Peyer's patch (tissue), 4 donors: Measurements from ENCODE around the gene SSPN. TPM values are rescaled to one million over a fixed set of nuclear protein-coding genes. Genes with fewer than 3 reads are reported as not detected.

ENCODE experiments used
- DNase-seq, 3 donors: peaks; one replicate each; pipeline ENCODE4 v3.0.0-alpha.2; 2017 to 2019
- H3K27ac ChIP-seq, 4 donors: fragments of 200-600 bp; sonication (generic); one replicate each; pipeline ENCODE4 v1.5.1; 2016 to 2019
- H3K27me3 ChIP-seq, 2 donors: fragments of 200-600 bp; sonication (generic); one replicate each; pipeline ENCODE4 v1.5.1; 2019
- H3K36me3 ChIP-seq, 3 donors: fragments of 200-600 bp; sonication (generic); one replicate each; pipeline ENCODE4 v1.5.1; 2016 to 2019
- H3K4me1 ChIP-seq, 4 donors: fragments of 200-600 bp; sonication (generic); one replicate each; pipeline ENCODE4 v1.5.1; 2016 to 2019
- H3K4me3 ChIP-seq, 4 donors: fragments of 200-600 bp; sonication (generic); 1 replicate in 3 of 4; 2 replicates in 1 of 4; pipeline ENCODE4 v1.5.1; 2016 to 2019; ENCODE audit warnings: mild to moderate bottlenecking in 1 of 4
- H3K9me3 ChIP-seq, 4 donors: fragments of 200-600 bp; sonication (generic); one replicate each; pipeline ENCODE4 v1.5.1; 2016 to 2019; ENCODE audit warnings: mild to moderate bottlenecking in 1 of 4
- POLR2A ChIP-seq, 2 donors: fragments of 450-650 bp; IDR thresholded peaks; one replicate each; pipeline ENCODE4 v1.5.1; 2017; ENCODE audit warnings: antibody characterized with exemption in 2 of 2, mild to moderate bottlenecking in 2 of 2, moderate library complexity in 2 of 2
- total RNA-seq, 4 donors: library from RNA; depleted of rRNA; stranded (reverse); fragments of >200 nt; gene quantifications; one replicate each; pipeline ENCODE4 v1.1.0, GENCODE V29; 2016
- TF ChIP-seq, protein P1 (sequence below), 6 experiments: fragments of 450-650 bp in 4 of 6; fragments of 200-600 bp in 2 of 6; sonication (generic) in 1 of 6; IDR thresholded peaks; one replicate each; pipeline ENCODE4 v1.5.1; 2017 to 2019; ENCODE audit warnings: antibody characterized with exemption in 6 of 6, mild to moderate bottlenecking in 3 of 6, moderate library complexity in 1 of 6

The SSPN gene
- total RNA-seq, 4 donors from 2014 or later: 3.0 to 10.9 (median 6.5) TPM

DNA sequence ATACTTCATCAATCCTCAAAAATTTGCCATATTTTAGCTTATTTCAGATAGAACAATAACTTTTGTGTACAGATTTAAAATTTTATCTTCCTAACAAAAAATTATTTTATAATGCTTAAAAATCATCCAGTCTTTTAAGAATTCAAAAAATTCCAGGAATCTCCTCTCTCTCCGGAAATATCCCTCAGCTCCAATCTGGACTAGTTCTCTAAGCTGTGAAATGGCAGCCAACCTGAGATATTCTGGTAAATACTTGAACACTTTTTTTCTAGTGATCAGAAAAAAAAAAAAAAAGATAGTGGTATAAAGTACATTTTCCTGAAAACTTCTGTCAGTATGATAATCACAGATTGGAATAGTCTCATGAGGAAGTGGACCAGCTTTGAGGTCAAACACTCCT, 57.6 kb downstream of the SSPN start:
- no peak for TF ChIP-seq POLR2A (IDR thresholded peaks at IDR 0.05)
- TF ChIP-seq, protein P1, sequence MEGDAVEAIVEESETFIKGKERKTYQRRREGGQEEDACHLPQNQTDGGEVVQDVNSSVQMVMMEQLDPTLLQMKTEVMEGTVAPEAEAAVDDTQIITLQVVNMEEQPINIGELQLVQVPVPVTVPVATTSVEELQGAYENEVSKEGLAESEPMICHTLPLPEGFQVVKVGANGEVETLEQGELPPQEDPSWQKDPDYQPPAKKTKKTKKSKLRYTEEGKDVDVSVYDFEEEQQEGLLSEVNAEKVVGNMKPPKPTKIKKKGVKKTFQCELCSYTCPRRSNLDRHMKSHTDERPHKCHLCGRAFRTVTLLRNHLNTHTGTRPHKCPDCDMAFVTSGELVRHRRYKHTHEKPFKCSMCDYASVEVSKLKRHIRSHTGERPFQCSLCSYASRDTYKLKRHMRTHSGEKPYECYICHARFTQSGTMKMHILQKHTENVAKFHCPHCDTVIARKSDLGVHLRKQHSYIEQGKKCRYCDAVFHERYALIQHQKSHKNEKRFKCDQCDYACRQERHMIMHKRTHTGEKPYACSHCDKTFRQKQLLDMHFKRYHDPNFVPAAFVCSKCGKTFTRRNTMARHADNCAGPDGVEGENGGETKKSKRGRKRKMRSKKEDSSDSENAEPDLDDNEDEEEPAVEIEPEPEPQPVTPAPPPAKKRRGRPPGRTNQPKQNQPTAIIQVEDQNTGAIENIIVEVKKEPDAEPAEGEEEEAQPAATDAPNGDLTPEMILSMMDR (IDR thresholded peaks at IDR 0.05): no peak

DNA sequence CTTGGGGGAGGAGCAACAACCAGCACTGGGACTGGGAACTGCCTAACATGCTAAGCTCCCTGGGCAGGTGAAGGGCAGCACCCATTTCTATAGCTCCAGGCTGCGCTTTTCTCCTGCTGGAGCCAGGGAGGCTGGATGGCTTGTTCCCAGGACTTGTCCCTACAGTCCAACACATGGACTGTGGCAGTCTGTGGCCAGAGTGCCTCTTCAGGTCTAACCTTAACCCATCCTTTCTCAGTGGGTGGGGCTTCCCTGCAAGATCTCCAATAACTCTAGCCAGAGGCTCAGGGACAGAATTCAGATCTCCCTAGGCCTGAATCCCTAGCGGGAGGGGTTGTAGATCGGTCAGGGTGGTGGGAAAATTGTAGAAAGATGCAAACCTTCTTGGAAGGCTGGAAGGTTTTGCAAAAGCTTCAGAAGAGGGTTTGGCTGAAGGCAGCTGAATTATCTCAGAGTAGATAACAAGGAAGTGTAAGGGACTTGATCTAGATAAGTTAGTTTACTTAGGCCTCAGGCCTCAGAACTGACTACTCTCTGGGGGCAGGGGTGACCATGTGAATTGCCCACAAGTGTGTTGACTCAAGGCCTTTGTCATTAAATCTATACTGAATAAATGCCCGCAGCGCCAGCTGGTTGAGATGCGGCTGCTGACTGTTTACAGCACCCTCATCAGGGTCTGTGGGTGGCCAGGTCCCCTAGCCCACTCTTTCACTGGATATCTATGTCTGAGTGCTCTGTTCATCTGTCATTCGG, 60.7 kb downstream of the SSPN start:
- H3K4me1 ChIP-seq: no peaks in the 10 kb centered on the region
- TF ChIP-seq, protein P1 (IDR thresholded peaks at IDR 0.05): no peak
- H3K4me3 ChIP-seq: no peak overlapping the region
- H3K27me3 ChIP-seq: no peaks in the 10 kb centered on the region
- H3K36me3 ChIP-seq: no peaks in the 10 kb centered on the region
- peaks cover 0 to 8% (median 2%) of the 10 kb centered on the region in 4 donors for H3K9me3 ChIP-seq
- no peak overlapping the region for H3K27ac ChIP-seq
- no peak for DNase-seq

More for the DNA sequence above, 57.6 kb downstream of the SSPN start:
- Histone ChIP-seq H3K36me3 (no peaks in the 10 kb centered on the region), H3K4me1 (no peaks in the 10 kb centered on the region), H3K27me3 (no peaks in the 10 kb centered on the region), H3K9me3 (peaks cover 0 to 8% (median 2%) of the 10 kb centered on the region in 4 donors), H3K27ac (no peak overlapping the region), H3K4me3 (no peak overlapping the region)
- DNase-seq: no peak

DNA sequence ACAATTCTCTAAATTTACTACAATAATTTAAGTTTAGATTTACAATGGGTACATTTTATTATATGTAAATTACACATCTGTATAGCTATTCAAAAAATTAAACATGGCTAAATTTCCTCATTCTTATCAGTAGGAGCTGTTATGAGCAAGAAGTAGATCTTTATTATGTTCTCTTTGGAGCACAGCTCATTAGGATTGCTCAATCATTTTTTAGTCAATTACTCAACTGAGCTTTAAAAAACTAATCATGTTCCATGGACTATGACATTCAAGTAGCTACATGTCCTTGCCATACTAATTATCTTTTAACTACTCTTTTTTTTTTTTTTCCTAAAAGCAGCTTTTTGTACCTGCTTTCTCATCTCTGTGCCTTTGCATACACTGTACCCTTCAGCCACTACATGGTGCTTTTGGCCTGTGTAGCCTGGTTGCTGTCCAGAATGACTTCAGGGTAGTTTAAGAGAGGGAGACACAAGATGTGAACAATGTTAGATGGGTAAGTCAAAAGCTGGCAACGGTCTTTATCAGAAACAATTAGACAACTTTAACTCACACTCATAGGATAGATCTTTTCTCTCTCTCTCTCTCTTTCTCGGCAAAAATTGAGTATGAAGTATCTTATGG, 69.0 kb downstream of the SSPN start:
- H3K9me3 ChIP-seq: no peaks in the 10 kb centered on the region
- H3K27ac ChIP-seq: no peak overlapping the region
- H3K27me3 ChIP-seq: no peaks in the 10 kb centered on the region
- H3K36me3 ChIP-seq: no peaks in the 10 kb centered on the region
- TF ChIP-seq, protein P1 (IDR thresholded peaks at IDR 0.05): no peak
- no peak for DNase-seq
- H3K4me3 ChIP-seq: no peak overlapping the region
- H3K4me1 ChIP-seq: no peaks in the 10 kb centered on the region

DNA sequence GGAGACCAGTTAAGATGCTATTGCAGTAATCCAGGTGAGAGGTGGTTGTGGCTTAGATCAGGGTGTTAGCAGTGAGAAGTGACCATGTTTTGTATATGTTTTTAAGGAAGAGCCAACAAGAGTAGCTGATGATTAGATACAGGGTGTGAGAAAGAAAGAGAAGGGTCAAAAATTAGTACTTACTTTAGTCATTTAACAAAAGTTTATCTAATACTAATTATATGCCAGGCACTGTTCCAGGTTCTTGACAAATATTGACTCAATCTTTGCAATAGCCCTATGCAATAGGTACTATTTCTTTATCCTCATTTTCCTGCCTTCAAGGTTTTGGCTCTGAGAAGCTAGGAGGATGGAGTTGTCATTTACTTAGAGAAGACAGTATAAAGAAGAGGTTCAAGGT, 70.2 kb downstream of the SSPN start:
- Histone ChIP-seq H3K36me3 (no peaks in the 10 kb centered on the region), H3K4me1 (no peaks in the 10 kb centered on the region), H3K4me3 (no peak overlapping the region), H3K27ac (no peak overlapping the region), H3K9me3 (no peaks in the 10 kb centered on the region), H3K27me3 (no peaks in the 10 kb centered on the region)
- no peak for DNase-seq
- TF ChIP-seq POLR2A (IDR thresholded peaks at IDR 0.05): no peak
- TF ChIP-seq, protein P1 (IDR thresholded peaks at IDR 0.05): no peak

DNA sequence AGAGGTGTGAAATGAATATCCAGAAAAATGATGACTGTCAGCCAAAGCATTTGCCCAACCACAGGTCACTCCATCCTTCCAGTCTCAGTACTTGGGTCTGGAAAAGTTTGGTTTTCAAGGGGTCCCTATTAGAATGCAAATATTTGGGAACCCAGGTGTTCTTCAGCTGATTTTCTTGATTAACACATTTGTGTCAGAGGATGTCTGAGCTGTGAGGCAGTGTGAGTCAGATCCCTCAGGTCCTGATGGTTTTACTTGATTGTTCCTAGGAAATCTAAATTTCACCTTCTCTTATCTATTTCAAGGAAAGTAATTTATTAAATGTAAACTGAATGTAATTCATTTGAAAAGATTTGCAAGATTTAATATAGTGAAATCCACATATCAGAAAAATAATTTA, 71.5 kb downstream of the SSPN start:
- TF ChIP-seq POLR2A (IDR thresholded peaks at IDR 0.05): no peak
- TF ChIP-seq, protein P1 (IDR thresholded peaks at IDR 0.05): no peak
- H3K27me3 ChIP-seq: no peaks in the 10 kb centered on the region
- H3K9me3 ChIP-seq: no peaks in the 10 kb centered on the region
- no peak for DNase-seq
- peaks cover 0 to 7% (median 0%) of the 10 kb centered on the region in 4 donors for H3K4me1 ChIP-seq
- H3K27ac ChIP-seq: no peak overlapping the region
- H3K36me3 ChIP-seq: no peaks in the 10 kb centered on the region
- no peak overlapping the region for H3K4me3 ChIP-seq
